ENCODE measurements around the gene TNFSF9. TPM values are rescaled to one million over a fixed set of nuclear protein-coding genes. Genes with fewer than 3 reads are reported as not detected.

Gene TNFSF9
- total RNA-seq (ENCODE audit: low replicate concordance) = 0.28 and 1.7 TPM in 2 replicates

GRCh38 chr19:6530386-6531162, at the start of gene TNFSF9:
Gene TNFSF9 (plus strand): TSS chr19:6531026. CDS start chr19:6531037, 11 bp downstream.
- Histone ChIP-seq H3F3A (ENCODE audit: low read depth) (peaks cover 21% of the 10 kb centered on the region), H3K4me2 (peak within 1 kb of the TSS; percentile 91), H3K27me3 (peaks cover 70% of the 10 kb centered on the region), H2AFZ (replicated peaks) (peak within 1 kb of the TSS; percentile 86), H3K4me3 (peak within 1 kb of the TSS; percentile 52), H3K4me1 (peaks cover 9% of the 10 kb centered on the region), H4K20me1 (ENCODE audit: low read depth) (peaks cover 11% of the 10 kb centered on the region), H3K36me3 (no peaks in the 10 kb centered on the region), H3K79me2 (ENCODE audit: low read depth) (no peaks in the 10 kb centered on the region), H3K9me3 (ENCODE audit: low read depth) (no peaks in the 10 kb centered on the region), H3K9ac (no peak within 1 kb of the TSS), H3K27ac (no peak within 1 kb of the TSS)
- H3K9me3 Mint-ChIP-seq = peaks cover 2% of the 10 kb centered on the region
- H3K27me3 Mint-ChIP-seq (ENCODE audit: insufficient read depth, low read depth) = peaks cover 47% of the 10 kb centered on the region
- TF ChIP-seq EZH2phosphoT487 (IDR thresholded peaks at IDR 0.05) = no peak
- TF ChIP-seq EZH2 (IDR thresholded peaks at IDR 0.05) = no peak
- no peak for TF ChIP-seq CTCF (IDR thresholded peaks at IDR 0.05)
- DNase-seq (ENCODE audit: low spot score) = peak; percentile 92
- H3K4me1 Mint-ChIP-seq = peaks cover 25% of the 10 kb centered on the region
- H3K36me3 Mint-ChIP-seq = peaks cover 2% of the 10 kb centered on the region
- no peak within 1 kb of the TSS for H3K27ac Mint-ChIP-seq
- peak within 1 kb of the TSS; percentile 83 for H3K4me3 Mint-ChIP-seq

DNA sequence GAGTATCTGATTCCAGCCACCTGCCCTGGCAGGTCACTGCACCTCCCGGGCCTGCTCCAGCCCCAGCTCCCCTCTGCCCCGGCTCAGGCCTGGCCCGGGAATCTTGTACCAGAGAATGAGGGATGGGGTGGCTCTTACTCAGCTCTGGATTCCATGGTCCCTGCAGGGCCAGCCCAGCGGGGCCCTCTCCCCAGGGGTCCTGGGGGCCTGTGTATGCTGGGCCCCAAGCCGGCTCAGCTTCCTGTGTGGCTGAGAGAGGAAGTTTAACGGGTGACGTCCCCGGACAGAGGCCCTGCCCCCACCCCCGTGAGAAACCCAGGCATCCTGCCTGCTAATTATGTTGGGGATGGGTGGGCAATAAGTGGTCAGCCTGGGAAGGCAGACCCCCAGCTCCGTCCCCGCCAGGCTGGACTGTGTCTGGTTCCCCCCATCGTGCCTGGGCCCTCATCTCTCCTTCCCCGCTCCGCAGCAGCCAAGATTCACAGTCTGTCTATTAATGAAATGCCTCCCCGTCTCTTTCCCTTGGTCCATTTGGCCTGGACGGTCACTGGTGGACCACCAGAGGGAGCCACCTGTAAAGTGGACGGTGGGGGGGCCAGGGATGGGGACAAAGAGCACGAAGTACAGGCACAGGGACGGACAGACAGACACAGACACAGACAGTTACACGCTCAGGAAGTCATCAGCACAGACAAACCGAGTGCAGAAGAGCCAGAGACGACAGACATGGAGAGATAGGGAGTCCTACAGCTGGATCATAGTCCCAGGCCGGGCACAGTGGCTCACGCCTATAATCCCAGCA, 49.1 kb upstream of the TNFSF9 start, which contains the start of gene DENND1C:
Gene DENND1C (minus strand): TSS at position 247 of the 802 bp plus-strand sequence. CDS start 92 bp downstream, at position 155.
- peak; percentile 80 for TF ChIP-seq CTCF (IDR thresholded peaks at IDR 0.05)
- TF ChIP-seq EZH2 (IDR thresholded peaks at IDR 0.05) = no peak
- H3K36me3 ChIP-seq = no peaks in the 10 kb centered on the region
- H3K9me3 ChIP-seq (ENCODE audit: low read depth) = no peaks in the 10 kb centered on the region
- DNase-seq (ENCODE audit: low spot score) = peak; percentile 70
- peaks cover 2% of the 10 kb centered on the region for H3K4me1 ChIP-seq
- Mint-ChIP-seq H3K9me3 (no peaks in the 10 kb centered on the region), H3K27me3 (ENCODE audit: insufficient read depth, low read depth) (peaks cover 18% of the 10 kb centered on the region), H3K4me3 (peak within 1 kb of the TSS; percentile 6), H3K36me3 (no peaks in the 10 kb centered on the region), H3K27ac (peak within 1 kb of the TSS; percentile 54), H3K4me1 (peaks cover 11% of the 10 kb centered on the region)
- peaks cover 7% of the 10 kb centered on the region for H3K27me3 ChIP-seq
- H2AFZ ChIP-seq (replicated peaks) = peak within 1 kb of the TSS; percentile 64
- H3K4me2 ChIP-seq = no peak within 1 kb of the TSS
- H4K20me1 ChIP-seq (ENCODE audit: low read depth) = no peaks in the 10 kb centered on the region
- no peaks in the 10 kb centered on the region for H3K79me2 ChIP-seq (ENCODE audit: low read depth)
- H3K9ac ChIP-seq = no peak within 1 kb of the TSS
- no peak within 1 kb of the TSS for H3K27ac ChIP-seq
- no peaks in the 10 kb centered on the region for H3F3A ChIP-seq (ENCODE audit: low read depth)
- H3K4me3 ChIP-seq = no peak within 1 kb of the TSS

DNA sequence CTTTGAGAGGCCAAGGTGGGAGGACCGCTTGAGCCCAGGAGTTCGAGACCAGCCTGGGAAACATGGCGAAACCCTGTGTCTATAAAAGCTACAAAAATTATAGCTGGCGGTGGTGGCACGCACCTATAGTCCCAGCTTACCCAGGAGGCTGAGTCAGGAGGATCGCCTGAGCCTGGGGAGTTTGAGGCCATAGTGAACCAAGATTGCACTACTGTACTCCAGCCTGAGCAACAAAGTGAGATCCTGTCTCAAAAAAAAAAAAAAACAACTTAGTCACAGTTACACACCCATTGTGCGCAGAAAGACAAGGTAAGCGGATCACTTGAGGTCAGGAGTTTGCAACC, 48.5 kb upstream of the TNFSF9 start:
- Histone ChIP-seq H3K9me3 (ENCODE audit: low read depth) (no peaks in the 10 kb centered on the region), H3K27ac (no peak overlapping the region), H2AFZ (replicated peaks) (peak overlapping the region; percentile 64), H4K20me1 (ENCODE audit: low read depth) (no peaks in the 10 kb centered on the region), H3K4me2 (no peak overlapping the region), H3K4me3 (no peak overlapping the region), H3F3A (ENCODE audit: low read depth) (no peaks in the 10 kb centered on the region), H3K79me2 (ENCODE audit: low read depth) (no peaks in the 10 kb centered on the region), H3K27me3 (peaks cover 1% of the 10 kb centered on the region), H3K4me1 (peaks cover 2% of the 10 kb centered on the region), H3K9ac (no peak overlapping the region), H3K36me3 (no peaks in the 10 kb centered on the region)
- Mint-ChIP-seq H3K27me3 (ENCODE audit: insufficient read depth, low read depth) (peaks cover 18% of the 10 kb centered on the region), H3K9me3 (no peaks in the 10 kb centered on the region), H3K36me3 (no peaks in the 10 kb centered on the region), H3K4me1 (peaks cover 11% of the 10 kb centered on the region), H3K27ac (no peak overlapping the region), H3K4me3 (no peak overlapping the region)
- TF ChIP-seq CTCF (IDR thresholded peaks at IDR 0.05) (no peak), EZH2 (IDR thresholded peaks at IDR 0.05) (no peak), EZH2phosphoT487 (IDR thresholded peaks at IDR 0.05) (no peak)
- no peak for DNase-seq (ENCODE audit: low spot score)
